Brain microvascular endothelial cell (primary cell): ENCODE measurements around the gene CCDC13.

ENCODE experiments used
- DNase-seq: peaks from one replicate; pipeline ENCODE4 v3.0.0-alpha.2; 2020
- H3K27ac ChIP-seq: fragments of 250-450 bp; sonication (Bioruptor Pico); 2 replicates; pipeline ENCODE4 v1.5.1; 2020; ENCODE audit warnings: mild to moderate bottlenecking, moderate library complexity
- H3K27me3 ChIP-seq: fragments of 250-450 bp; sonication (Bioruptor Pico); replicated peaks from 2 replicates; pipeline ENCODE4 v1.5.1; 2020; ENCODE audit warnings: mild to moderate bottlenecking
- H3K36me3 ChIP-seq: fragments of 250-450 bp; sonication (Bioruptor Pico); replicated peaks from 2 replicates; pipeline ENCODE4 v1.5.1; 2020; ENCODE audit warnings: mild to moderate bottlenecking
- H3K4me3 ChIP-seq: 2 replicates; pipeline ENCODE4 v1.5.1; 2011; ENCODE audit warnings: low read depth, mild to moderate bottlenecking, control low read depth, low read length, moderate library complexity
- in situ Hi-C: cut with HindIII; loops from 2 replicates; pipeline ENCODE4 v1.10.0; 2017; ENCODE audit warnings: low sequenced_read_pairs, low pct_ligation_motif_present
- TF ChIP-seq, protein P1 (sequence below): IDR thresholded peaks from 2 replicates; pipeline ENCODE4 v1.5.1; 2011; ENCODE audit warnings: low read depth, mild to moderate bottlenecking, moderate library complexity, low read length, control low read depth, inconsistent platforms; ENCODE audit errors: missing control alignments

CCDC13 gene

DNA sequence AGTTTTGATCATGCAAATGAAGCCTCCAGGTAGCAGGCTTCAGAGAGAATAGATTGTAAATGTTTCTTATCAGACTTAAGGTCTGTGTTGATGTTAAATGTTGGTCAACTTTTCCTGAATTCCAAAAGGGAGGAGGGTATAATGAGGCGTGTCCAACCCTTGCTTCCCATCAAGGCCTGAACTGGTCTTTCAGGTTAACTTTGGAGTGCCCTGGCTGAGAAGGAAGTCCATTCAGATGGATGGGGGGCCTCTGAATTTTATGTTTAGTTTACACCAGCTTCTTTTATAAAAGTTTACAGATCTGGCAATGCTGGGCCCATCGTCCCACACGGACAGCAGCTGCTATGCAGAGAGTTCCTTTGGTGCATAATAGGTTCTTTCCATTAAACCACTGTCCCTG, 8.9 kb downstream of the CCDC13 start:
- Histone ChIP-seq H3K27ac (no peak overlapping the region), H3K27me3 (no peaks in the 10 kb centered on the region), H3K4me3 (no peak overlapping the region), H3K36me3 (no peaks in the 10 kb centered on the region)
- no peak for DNase-seq
- in situ Hi-C loops = no loop called here
- TF ChIP-seq, protein P1, sequence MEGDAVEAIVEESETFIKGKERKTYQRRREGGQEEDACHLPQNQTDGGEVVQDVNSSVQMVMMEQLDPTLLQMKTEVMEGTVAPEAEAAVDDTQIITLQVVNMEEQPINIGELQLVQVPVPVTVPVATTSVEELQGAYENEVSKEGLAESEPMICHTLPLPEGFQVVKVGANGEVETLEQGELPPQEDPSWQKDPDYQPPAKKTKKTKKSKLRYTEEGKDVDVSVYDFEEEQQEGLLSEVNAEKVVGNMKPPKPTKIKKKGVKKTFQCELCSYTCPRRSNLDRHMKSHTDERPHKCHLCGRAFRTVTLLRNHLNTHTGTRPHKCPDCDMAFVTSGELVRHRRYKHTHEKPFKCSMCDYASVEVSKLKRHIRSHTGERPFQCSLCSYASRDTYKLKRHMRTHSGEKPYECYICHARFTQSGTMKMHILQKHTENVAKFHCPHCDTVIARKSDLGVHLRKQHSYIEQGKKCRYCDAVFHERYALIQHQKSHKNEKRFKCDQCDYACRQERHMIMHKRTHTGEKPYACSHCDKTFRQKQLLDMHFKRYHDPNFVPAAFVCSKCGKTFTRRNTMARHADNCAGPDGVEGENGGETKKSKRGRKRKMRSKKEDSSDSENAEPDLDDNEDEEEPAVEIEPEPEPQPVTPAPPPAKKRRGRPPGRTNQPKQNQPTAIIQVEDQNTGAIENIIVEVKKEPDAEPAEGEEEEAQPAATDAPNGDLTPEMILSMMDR = no peak

DNA sequence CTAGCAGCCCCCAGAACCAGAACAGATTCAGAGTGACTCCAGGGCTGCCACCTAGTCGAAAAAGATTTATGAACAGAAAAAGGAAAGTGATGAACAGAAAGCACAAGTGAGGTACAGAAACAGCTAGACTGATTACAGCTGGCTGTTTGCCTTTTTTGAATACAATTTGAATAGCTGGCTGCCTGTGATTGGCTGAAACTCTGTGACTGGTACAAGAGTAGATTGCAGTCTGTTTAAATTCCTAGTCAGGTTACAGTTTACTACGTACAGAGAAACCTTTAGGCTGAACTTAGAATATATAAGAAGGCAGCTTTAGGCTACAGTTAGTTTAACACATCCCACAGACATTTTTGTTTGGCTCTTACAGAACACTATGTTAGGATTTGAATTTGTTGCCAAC, 10.0 kb downstream of the CCDC13 start:
- in situ Hi-C loops = no loop called here
- H3K27me3 ChIP-seq = peaks cover 3% of the 10 kb centered on the region
- DNase-seq = no peak
- TF ChIP-seq, protein P1 = no peak
- no peaks in the 10 kb centered on the region for H3K36me3 ChIP-seq
- no peak overlapping the region for H3K4me3 ChIP-seq
- H3K27ac ChIP-seq = no peak overlapping the region

DNA sequence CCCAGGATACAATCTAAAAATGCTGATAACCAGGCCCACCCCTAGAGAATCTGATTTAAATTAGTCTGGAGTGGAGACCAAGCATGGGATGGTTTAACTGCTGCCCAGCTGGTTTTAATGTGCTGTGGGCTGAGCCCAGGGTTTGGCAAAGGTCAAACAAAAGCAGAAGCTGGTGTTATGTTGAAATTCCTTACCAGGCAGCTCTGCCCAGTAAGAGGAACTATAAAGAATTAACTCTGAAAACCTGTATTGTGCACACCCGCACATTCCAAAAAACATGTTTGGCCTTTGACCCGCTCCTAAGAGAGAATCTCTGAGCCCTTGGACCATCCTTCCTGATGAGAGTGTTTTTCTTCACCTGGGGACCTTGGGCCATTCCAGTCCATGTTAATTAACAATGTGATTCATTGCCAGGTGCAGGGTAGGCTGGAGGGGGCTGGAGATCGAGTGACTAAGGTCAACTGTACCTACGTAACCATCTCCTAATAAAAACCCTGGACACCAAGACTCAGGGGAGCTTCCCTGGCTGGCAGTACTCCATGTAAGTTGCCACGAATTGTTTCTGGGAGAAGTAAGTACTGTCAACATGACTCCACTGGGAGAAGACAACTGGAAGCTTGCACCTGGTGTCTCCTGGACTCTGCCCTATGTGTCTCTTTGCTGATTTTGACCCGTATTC, 10.9 kb downstream of the CCDC13 start:
- H3K36me3 ChIP-seq = no peaks in the 10 kb centered on the region
- no peak for DNase-seq
- H3K27ac ChIP-seq = no peak overlapping the region
- in situ Hi-C loops = no loop called here
- H3K27me3 ChIP-seq = peaks cover 4% of the 10 kb centered on the region
- no peak overlapping the region for H3K4me3 ChIP-seq
- TF ChIP-seq, protein P1 = no peak

DNA sequence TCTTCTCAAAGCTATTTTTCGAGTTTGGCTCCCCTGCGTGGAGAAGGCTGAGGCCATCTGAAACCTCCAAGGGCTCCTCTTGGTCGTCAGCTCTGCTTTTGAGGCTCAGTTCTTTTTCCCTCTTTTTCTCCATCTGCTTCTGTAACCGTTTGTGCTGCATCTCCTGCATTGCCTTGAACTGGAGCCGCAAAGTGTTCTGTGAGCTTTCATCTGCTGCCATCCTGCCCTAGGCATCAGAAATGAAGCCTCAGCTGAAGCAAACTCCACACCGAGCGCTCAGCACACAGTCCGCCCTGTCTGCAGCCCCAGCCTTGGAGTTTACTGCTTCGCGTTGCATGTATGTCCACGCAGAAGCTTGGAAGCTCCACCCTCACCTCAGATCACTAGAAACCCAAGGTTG, 14.9 kb downstream of the CCDC13 start:
- TF ChIP-seq, protein P1 = no peak
- DNase-seq = no peak

DNA sequence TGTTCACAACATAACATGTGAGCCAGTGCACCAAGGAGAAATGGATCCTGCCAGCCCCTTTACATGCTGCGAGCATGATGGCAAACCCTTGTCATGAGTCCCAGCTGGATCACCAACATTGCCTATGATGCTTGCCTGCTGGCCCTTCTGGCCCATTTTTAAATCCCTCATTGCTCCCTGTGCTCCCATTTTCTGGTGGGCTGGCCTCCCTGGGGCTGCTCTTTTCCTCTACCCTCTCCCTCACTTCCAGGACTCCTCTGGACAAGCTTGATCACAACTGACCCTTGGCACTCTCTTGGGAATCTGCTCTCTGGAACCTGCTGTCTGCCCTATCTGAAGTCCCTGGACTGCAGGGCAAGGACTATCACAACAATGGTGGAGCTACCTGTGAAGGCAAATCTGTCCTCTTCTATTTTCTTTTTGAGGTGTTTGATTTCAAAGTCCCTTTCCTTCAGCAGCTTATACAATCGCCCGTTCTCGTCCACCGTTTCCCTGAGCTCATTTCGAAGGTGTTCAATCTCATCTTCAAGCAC, 16.3 kb downstream of the CCDC13 start:
- TF ChIP-seq, protein P1 = no peak
- H3K36me3 ChIP-seq = no peaks in the 10 kb centered on the region
- in situ Hi-C loops = no loop called here
- no peak for DNase-seq
- no peak overlapping the region for H3K27ac ChIP-seq
- peaks cover 4% of the 10 kb centered on the region for H3K27me3 ChIP-seq
- H3K4me3 ChIP-seq = no peak overlapping the region

More for the DNA sequence above, 14.9 kb downstream of the CCDC13 start:
- Histone ChIP-seq H3K4me3 (no peak overlapping the region), H3K27me3 (peaks cover 4% of the 10 kb centered on the region), H3K36me3 (no peaks in the 10 kb centered on the region), H3K27ac (no peak overlapping the region)
- in situ Hi-C loops = no loop called here
